Gastrocnemius medialis (tissue), 4 donors: ENCODE measurements around the gene ARHGAP29. TPM values are rescaled to one million over a fixed set of nuclear protein-coding genes. Genes with fewer than 3 reads are reported as not detected.

ENCODE experiments used
- ATAC-seq, 2 donors: fragments of 150-250 bp; one replicate each; pipeline ENCODE4 v1.9.1; 2016
- DNase-seq, 2 donors: peaks; one replicate each; pipeline ENCODE4 v3.0.0-alpha.2; 2019
- H3K27ac ChIP-seq, 4 donors: fragments of 200-600 bp; sonication (generic); 1 replicate in 1 of 4; 2 replicates in 3 of 4; pipeline ENCODE4 v1.5.1; 2016 to 2018; ENCODE audit warnings: mild to moderate bottlenecking in 2 of 4, moderate library complexity in 1 of 4
- H3K27me3 ChIP-seq, 3 donors: fragments of 200-600 bp; sonication (generic) in 2 of 3; 1 replicate in 1 of 3; 2 replicates in 2 of 3; pipeline versions ENCODE4 v1.5.1 to v1.6.0; 2016 to 2019; ENCODE audit warnings: mild to moderate bottlenecking in 1 of 3, moderate library complexity in 1 of 3
- H3K36me3 ChIP-seq, 2 donors: fragments of 200-600 bp; sonication (generic) in 1 of 2; one replicate each; pipeline ENCODE4 v1.5.1; 2017 to 2018
- H3K4me1 ChIP-seq, 2 donors: fragments of 200-600 bp; sonication (generic) in 1 of 2; one replicate each; pipeline ENCODE4 v1.5.1; 2016 to 2017; ENCODE audit warnings: mild to moderate bottlenecking in 2 of 2
- H3K4me3 ChIP-seq, 4 donors: fragments of 200-600 bp; sonication (generic) in 3 of 4; 1 replicate in 1 of 4; 2 replicates in 3 of 4; pipeline ENCODE4 v1.5.1; 2016 to 2019; ENCODE audit warnings: mild to moderate bottlenecking in 2 of 4
- H3K9me3 ChIP-seq, 3 donors: fragments of 200-600 bp; sonication (generic) in 2 of 3; 1 replicate in 1 of 3; 2 replicates in 2 of 3; pipeline ENCODE4 v1.5.1; 2016 to 2019
- CTCF ChIP-seq, 5 experiments: fragments of 450-650 bp in 3 of 5; fragments of 200-600 bp in 2 of 5; sonication (generic) in 2 of 5; IDR thresholded peaks in 4 of 5; conservative IDR thresholded peaks in 1 of 5; 1 replicate in 4 of 5; 2 replicates in 1 of 5; pipeline ENCODE4 v1.5.1; 2016 to 2019; ENCODE audit warnings: antibody characterized with exemption in 5 of 5, mild to moderate bottlenecking in 3 of 5, moderate library complexity in 3 of 5
- POLR2A ChIP-seq, 2 donors: fragments of 450-650 bp; IDR thresholded peaks; one replicate each; pipeline ENCODE4 v1.6.1; 2017; ENCODE audit warnings: antibody characterized with exemption in 2 of 2, mild to moderate bottlenecking in 2 of 2, moderate library complexity in 2 of 2
- in situ Hi-C, 4 donors: fragments of 200-750 bp; cut with MboI; loops; one replicate each; pipeline versions ENCODE4 v1.15.0 to v1.8.0; 2017; ENCODE audit warnings: low sequenced_read_pairs in 4 of 4
- intact Hi-C: fragments of 100-400 bp; cut with DNase I; formaldehyde crosslinking; loops from one replicate; pipeline ENCODE4 v1.15.1; 2023; ENCODE audit warnings: low total_unique reads
- total RNA-seq, 4 donors: library from RNA; depleted of rRNA; stranded (reverse); fragments of >200 nt; gene quantifications; one replicate each; pipeline versions ENCODE4 v1.1.0 to v1.2.3, GENCODE V29; 2016

The ARHGAP29 gene
- total RNA-seq, 4 donors from 2014 or later, result 10.0 to 13.5 (median 11.6) TPM

GRCh38 chr1:94284476-94284875 lies 47.1 kb upstream of the ARHGAP29 start:
- intact Hi-C loops (no loop called here), in situ Hi-C loops (no loop called here)
- no peaks in the 10 kb centered on the region for H3K4me1 ChIP-seq
- H3K9me3 ChIP-seq, result no peaks in the 10 kb centered on the region
- no peak overlapping the region for H3K4me3 ChIP-seq
- DNase-seq (no peak), ATAC-seq (no peak)
- no peaks in the 10 kb centered on the region for H3K27me3 ChIP-seq
- TF ChIP-seq CTCF (IDR thresholded peaks at IDR 0.05 in 4 of 5, conservative IDR thresholded peaks at IDR 0.05 in 1 of 5) (no peak), POLR2A (IDR thresholded peaks at IDR 0.05) (no peak)
- H3K36me3 ChIP-seq, result no peaks in the 10 kb centered on the region
- no peak overlapping the region for H3K27ac ChIP-seq

- Histone ChIP-seq H3K27ac (no peak overlapping the region), H3K9me3 (no peaks in the 10 kb centered on the region), H3K36me3 (no peaks in the 10 kb centered on the region), H3K4me1 (no peaks in the 10 kb centered on the region), H3K27me3 (no peaks in the 10 kb centered on the region), H3K4me3 (no peak overlapping the region)
- ATAC-seq, result no peak
- intact Hi-C loops, result no loop called here
- DNase-seq, result no peak
- TF ChIP-seq CTCF (IDR thresholded peaks at IDR 0.05 in 4 of 5, conservative IDR thresholded peaks at IDR 0.05 in 1 of 5) (no peak), POLR2A (IDR thresholded peaks at IDR 0.05) (no peak)
- in situ Hi-C loops, result no loop called here
Observed at GRCh38 chr1:94283462-94283861, 46.1 kb upstream of the ARHGAP29 start.

GRCh38 chr1:94282143-94282711 lies 44.8 kb upstream of the ARHGAP29 start:
- H3K4me1 ChIP-seq, result no peaks in the 10 kb centered on the region
- no peaks in the 10 kb centered on the region for H3K36me3 ChIP-seq
- DNase-seq (no peak), ATAC-seq (no peak)
- no peaks in the 10 kb centered on the region for H3K27me3 ChIP-seq
- H3K9me3 ChIP-seq, result no peaks in the 10 kb centered on the region
- intact Hi-C loops (no loop called here), in situ Hi-C loops (no loop called here)
- no peak overlapping the region for H3K4me3 ChIP-seq
- TF ChIP-seq POLR2A (IDR thresholded peaks at IDR 0.05) (no peak), CTCF (IDR thresholded peaks at IDR 0.05 in 4 of 5, conservative IDR thresholded peaks at IDR 0.05 in 1 of 5) (no peak)
- H3K27ac ChIP-seq, result no peak overlapping the region

- DNase-seq (no peak), ATAC-seq (no peak)
- in situ Hi-C loops, result no loop called here
- Histone ChIP-seq H3K9me3 (no peaks in the 10 kb centered on the region), H3K27ac (no peak overlapping the region), H3K4me3 (no peak overlapping the region), H3K36me3 (no peaks in the 10 kb centered on the region), H3K4me1 (no peaks in the 10 kb centered on the region), H3K27me3 (no peaks in the 10 kb centered on the region)
- intact Hi-C loops, result no loop called here
- TF ChIP-seq CTCF (IDR thresholded peaks at IDR 0.05 in 4 of 5, conservative IDR thresholded peaks at IDR 0.05 in 1 of 5) (no peak), POLR2A (IDR thresholded peaks at IDR 0.05) (no peak)
Observed at GRCh38 chr1:94281361-94282142, 44.2 kb upstream of the ARHGAP29 start.
